Mucosa of stomach (tissue), 1 donor: Measurements from ENCODE around the gene CELSR1.

Source experiments
- H3K27me3 ChIP-seq: one replicate; pipeline ENCODE4 v1.7.0; 2013; ENCODE audit warnings: mild to moderate bottlenecking, low read length; ENCODE audit not compliant: control insufficient read depth, insufficient read depth
- H3K36me3 ChIP-seq: one replicate; pipeline ENCODE4 v1.7.0; 2013; ENCODE audit warnings: low read length; ENCODE audit not compliant: control insufficient read depth, insufficient read depth
- H3K4me1 ChIP-seq: one replicate; pipeline ENCODE4 v1.7.0; 2013; ENCODE audit warnings: mild to moderate bottlenecking, low read length; ENCODE audit not compliant: control insufficient read depth, insufficient read depth
- H3K4me3 ChIP-seq: one replicate; pipeline ENCODE4 v1.7.0; 2013; ENCODE audit warnings: low read length
- H3K9ac ChIP-seq: one replicate; pipeline ENCODE4 v1.7.0; 2013; ENCODE audit warnings: mild to moderate bottlenecking, low read length, moderate library complexity
- H3K9me3 ChIP-seq: one replicate; pipeline ENCODE4 v1.7.0; 2013; ENCODE audit warnings: mild to moderate bottlenecking, low read length, moderate library complexity; ENCODE audit not compliant: control insufficient read depth
- donor health status: Pancreatic carcinoma.

CELSR1 gene

DNA sequence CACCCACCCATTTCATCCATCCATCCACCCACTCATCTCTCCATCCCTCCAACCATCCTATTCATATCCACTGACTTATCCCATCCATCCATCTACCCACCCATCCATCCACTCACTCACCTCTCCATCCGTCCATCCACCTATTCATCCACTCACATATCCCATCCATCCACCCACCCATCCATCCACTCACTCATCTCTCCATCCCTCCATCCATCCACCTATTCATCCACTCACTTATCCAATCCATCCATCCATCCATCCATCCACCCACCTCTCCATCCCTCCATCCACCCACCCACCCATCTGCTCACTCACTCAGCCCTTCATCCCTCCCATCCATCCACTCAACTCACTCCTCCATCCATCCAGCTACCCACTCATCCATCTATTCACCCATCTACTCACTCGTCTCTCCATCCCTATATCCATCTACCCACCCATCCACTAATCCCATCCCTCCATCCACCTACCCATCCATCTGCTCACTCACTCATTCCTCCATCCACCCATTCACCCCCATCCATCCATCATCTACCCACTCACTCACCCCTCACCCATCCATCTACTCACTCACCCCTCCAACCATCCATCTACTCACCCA is 165.7 kb downstream of the CELSR1 start:
- Histone ChIP-seq H3K4me1 (peaks cover 59% of the 10 kb centered on the region), H3K36me3 (no peaks in the 10 kb centered on the region), H3K4me3 (no peak overlapping the region), H3K27me3 (no peaks in the 10 kb centered on the region), H3K9me3 (no peaks in the 10 kb centered on the region), H3K9ac (no peak overlapping the region)

DNA sequence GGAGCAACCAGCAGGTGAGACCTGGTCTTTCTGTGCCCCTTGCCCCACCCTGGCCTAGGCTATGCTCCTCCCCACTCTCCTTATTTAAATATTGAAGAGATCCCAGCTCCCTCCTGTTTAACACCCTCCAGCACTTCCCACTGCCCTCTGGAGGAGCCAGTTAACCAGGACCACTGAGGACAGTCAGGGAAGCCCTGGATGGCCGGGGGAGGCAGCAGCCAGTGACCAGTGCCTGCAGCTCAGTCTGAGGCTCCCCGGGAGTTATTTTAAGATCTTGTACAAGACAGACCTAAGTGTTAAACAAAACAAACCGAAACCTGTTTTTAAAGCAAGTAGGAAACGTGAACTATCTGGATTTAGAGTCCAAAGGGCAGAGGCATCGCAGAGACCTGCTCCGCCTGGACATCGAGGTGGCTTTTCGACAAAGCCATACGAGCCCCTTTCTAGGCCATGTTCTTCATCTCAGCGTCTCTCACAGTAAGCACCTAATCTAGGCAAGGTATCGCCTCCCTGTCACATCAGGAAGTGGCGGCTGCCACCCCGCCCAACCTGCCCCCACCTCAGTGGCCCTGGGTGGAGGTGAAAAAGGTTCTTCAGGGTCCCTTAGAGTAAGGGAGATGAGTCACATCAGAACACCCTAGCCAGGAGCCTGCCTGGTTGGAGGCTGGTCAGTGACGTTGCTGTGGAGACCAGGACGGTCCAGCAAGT is 166.7 kb downstream of the CELSR1 start:
- Histone ChIP-seq H3K9me3 (no peaks in the 10 kb centered on the region), H3K27me3 (no peaks in the 10 kb centered on the region), H3K4me1 (peaks cover 52% of the 10 kb centered on the region), H3K36me3 (no peaks in the 10 kb centered on the region), H3K4me3 (no peak overlapping the region), H3K9ac (peak overlapping the region; percentile 33)

DNA sequence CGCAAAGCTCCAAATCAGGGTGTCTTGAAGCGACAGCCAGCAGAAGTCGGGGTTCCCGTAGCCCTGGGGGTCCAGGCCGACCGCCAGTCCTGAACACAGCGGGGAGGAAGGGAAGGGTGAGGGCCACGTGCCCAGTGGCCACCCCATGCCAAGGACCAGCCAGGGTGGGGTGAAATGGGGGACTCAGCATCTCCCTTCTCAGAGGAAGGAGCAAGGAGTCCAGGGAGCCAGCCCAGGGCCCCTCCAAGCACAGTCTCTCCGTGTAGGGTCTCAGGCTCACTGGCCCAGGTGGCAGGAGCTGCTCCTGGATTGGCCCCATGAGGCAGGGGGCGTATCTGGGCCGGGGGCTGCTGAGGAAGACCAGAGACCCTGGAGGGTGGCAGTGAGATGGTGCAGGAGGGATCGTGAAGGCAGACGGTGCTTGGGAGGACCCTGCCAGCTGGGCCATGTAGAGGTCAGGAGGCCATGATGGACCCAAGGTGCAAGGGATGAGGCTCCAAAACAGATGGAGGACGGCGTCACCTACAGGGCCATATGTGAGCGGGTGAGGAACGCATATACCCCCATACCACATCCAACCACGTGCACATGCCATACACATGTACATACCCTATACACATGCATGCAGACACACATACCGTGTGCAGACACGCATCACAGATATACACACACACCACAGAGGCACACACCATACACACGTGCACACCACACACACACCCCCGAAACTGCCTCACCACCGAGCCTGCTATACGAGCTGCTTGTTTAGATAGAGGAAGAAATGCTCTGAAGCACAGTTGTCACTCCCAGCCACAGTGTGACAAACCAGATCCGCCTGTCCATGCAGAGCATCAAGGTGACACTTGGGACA is 167.5 kb downstream of the CELSR1 start:
- H3K9ac ChIP-seq: peak overlapping the region; percentile 33
- H3K4me1 ChIP-seq: peaks cover 45% of the 10 kb centered on the region
- H3K9me3 ChIP-seq: no peaks in the 10 kb centered on the region
- H3K27me3 ChIP-seq: no peaks in the 10 kb centered on the region
- H3K4me3 ChIP-seq: no peak overlapping the region
- peaks cover 3% of the 10 kb centered on the region for H3K36me3 ChIP-seq

DNA sequence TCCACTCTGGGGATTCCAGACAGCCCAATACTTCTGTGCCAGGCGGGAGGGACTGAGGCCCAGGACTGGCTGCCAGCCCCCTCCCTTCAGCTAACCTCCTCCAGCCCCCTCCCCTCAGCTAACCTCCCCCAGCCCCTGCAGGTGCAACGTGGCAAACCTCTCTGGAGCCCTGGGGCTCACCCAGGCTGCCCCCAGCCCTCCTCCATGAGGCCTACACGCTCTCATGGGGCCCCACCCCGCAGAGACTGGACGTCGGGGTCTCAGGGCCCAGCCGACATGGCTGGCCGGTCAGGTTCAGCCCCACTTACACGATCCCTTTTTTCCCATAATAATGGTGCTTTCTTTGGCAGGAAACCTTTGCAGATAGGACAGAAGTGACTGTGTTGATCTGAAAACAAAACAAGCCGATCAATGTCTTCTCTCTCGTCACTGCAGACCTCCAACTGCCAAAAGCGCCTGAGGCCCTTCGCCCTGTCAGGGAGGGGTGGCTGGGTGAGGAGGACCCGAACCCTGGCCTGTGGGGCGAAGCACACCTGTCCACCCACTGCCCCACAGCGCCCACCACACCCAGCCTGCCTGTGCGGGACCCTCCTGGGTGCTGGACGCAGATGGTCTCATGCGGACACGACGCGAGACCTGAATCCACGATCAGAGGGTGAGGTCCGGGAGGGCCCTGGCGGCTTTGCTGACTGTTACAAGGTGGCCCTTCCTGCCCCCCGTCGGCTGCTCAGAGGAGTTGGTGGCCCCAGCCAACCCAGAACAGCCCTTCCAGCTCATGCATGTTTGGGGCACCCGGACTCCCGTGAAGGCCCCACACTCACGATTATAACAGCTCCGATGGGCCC is 168.3 kb downstream of the CELSR1 start:
- H3K4me3 ChIP-seq: no peak overlapping the region
- H3K4me1 ChIP-seq: peaks cover 36% of the 10 kb centered on the region

DNA sequence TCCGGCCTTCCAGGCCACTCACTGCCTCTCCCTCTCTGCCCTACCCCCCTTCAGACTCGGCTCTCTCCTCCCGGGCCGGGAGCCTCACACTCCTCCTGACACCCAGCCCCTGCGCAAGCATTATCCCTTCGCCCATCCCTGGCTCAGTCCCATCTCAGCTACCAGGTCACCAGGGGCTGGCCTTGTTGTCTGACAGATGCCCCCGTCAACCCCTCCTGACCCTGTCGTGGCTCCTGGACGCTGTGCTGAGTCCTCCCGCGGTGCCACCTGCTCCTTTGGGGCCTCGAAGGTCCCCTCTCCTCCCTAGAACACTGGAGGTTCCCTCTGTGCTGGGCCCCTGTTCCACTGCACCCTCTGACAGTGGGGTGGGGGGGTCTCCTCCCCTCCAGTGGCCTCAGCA is 169.0 kb downstream of the CELSR1 start:
- Histone ChIP-seq H3K9ac (no peak overlapping the region), H3K4me3 (no peak overlapping the region)

More for the DNA sequence above, 168.3 kb downstream of the CELSR1 start:
- Histone ChIP-seq H3K9me3 (no peaks in the 10 kb centered on the region), H3K36me3 (peaks cover 3% of the 10 kb centered on the region), H3K27me3 (no peaks in the 10 kb centered on the region), H3K9ac (no peak overlapping the region)

DNA sequence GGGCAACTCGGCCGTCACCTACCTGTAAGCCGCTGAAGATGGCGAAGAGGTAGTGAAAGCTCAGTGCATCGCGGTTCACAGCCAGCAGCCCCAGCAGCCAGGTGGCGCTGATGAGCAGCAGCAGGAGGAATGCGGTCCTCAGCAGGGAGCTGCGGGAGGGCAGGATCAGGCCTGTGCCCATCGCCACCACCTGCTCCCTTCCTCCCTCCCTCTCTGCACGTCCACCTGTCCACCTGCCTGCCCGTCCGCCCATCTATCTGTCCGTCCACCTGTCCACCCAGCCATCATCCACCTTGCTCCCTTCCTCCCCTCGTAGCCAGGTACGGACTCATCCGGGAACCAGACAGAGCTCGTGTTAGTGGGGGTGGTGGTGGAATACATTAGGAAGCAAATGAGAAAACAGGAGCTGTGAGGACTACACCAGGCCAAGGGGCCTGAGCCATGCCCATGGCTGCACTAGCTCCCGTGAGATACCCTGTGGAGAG is 169.7 kb downstream of the CELSR1 start:
- Histone ChIP-seq H3K36me3 (peaks cover 3% of the 10 kb centered on the region), H3K27me3 (no peaks in the 10 kb centered on the region), H3K4me3 (no peak overlapping the region), H3K9ac (no peak overlapping the region), H3K9me3 (no peaks in the 10 kb centered on the region), H3K4me1 (peaks cover 25% of the 10 kb centered on the region)

More for the DNA sequence above, 169.0 kb downstream of the CELSR1 start:
- no peaks in the 10 kb centered on the region for H3K9me3 ChIP-seq
- H3K36me3 ChIP-seq: peaks cover 3% of the 10 kb centered on the region
- H3K27me3 ChIP-seq: no peaks in the 10 kb centered on the region
- peaks cover 30% of the 10 kb centered on the region for H3K4me1 ChIP-seq

DNA sequence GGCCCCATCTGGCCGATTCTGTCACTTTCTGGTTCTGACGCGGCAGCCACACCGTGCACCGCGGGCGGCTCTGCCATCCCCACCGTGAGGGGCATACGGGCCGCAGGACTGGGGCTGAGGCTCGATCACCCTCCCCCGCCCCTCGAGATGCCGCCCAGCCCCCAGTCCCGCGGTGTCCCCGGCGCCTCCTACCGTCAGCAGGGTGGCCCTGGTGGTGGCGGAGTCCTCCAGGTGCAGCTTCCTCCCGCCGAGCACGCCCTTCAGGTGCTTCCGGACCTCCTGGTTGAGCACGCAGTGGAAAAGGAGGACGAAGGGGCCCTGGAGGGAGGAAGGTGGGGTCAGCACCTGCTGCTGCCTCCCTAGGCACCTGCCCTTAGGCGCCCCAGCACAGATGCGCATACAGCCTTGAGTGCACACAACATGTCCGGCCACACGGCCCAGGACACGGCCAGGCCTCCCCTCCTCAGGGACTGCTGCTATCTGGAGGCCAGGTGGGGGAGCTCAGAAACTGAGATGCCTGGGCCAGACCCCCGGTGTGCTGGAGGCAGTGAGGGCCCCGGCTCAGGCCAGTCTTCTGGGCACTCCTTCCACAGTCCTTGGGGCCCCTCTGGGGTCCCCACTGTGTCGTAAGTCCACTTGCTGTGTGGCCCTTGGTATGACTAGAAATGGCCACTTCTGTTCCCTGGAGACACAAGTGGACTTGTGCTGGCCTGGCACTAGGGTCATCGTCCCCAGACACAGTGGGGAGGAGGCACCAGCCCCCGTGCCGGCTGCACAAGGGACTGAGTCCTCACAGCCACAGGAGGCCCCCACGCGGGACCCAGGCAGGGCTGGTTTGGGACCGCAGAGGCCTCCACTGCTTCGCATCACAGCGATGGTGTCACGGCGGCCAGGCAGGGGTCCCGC is 170.4 kb downstream of the CELSR1 start:
- H3K4me3 ChIP-seq: no peak overlapping the region
- H3K36me3 ChIP-seq: peaks cover 3% of the 10 kb centered on the region
- no peaks in the 10 kb centered on the region for H3K27me3 ChIP-seq
- H3K4me1 ChIP-seq: peaks cover 21% of the 10 kb centered on the region
- no peak overlapping the region for H3K9ac ChIP-seq
- no peaks in the 10 kb centered on the region for H3K9me3 ChIP-seq

- Histone ChIP-seq H3K9me3 (no peaks in the 10 kb centered on the region), H3K4me3 (no peak overlapping the region)
Measured at GRCh38 chr22:46366327-46366731, 171.1 kb downstream of the CELSR1 start.

GRCh38 chr22:46365166-46365624 is 172.2 kb downstream of the CELSR1 start:
- no peaks in the 10 kb centered on the region for H3K9me3 ChIP-seq
- H3K36me3 ChIP-seq: peaks cover 3% of the 10 kb centered on the region
- H3K4me1 ChIP-seq: peaks cover 8% of the 10 kb centered on the region
- no peak overlapping the region for H3K4me3 ChIP-seq
- H3K27me3 ChIP-seq: no peaks in the 10 kb centered on the region
- no peak overlapping the region for H3K9ac ChIP-seq

More at GRCh38 chr22:46366327-46366731, 171.1 kb downstream of the CELSR1 start:
- Histone ChIP-seq H3K27me3 (no peaks in the 10 kb centered on the region), H3K9ac (no peak overlapping the region), H3K4me1 (peaks cover 19% of the 10 kb centered on the region), H3K36me3 (peaks cover 3% of the 10 kb centered on the region)

DNA sequence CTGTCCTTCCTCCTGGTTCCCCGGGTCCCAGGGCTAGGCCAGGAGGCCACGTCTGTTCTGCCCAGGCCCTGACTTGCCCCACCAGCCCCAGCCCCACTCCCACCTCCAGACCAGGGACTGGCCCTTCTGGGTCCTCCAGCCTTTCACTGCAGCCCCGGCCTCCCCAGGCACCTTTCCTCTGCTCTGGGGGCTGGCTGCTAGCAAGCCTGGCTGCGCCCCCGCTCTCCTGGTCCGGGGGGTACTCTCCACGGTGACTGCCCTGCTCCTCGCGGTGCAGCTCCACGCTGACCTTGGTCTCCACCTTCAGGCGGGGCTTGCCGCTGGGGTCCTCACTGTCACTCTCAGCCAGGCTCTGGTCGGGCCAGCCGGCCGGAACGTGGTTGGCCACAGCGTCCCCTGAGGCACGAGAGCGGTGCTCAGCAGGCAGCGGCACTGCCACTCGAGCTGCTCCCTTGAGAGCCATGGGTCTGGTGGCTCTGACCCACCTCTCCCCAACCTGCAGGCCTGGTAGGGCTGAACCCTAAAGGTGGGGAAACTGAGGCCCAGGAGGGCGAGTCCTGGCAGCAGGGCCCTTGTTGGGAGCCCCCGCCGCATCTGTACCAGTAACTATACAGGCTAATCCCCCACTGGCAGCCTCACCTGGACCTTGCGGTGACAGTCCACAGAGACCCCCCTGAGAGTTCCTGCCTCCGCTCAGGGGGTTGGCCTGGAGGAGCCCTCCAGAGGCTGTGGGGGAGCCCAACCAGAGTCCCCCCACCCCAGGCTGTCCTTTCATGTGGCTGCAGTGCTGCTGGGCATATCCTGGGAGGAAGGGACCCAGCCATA is 172.9 kb downstream of the CELSR1 start:
- Histone ChIP-seq H3K9ac (no peak overlapping the region), H3K9me3 (no peaks in the 10 kb centered on the region), H3K36me3 (peaks cover 3% of the 10 kb centered on the region), H3K27me3 (no peaks in the 10 kb centered on the region), H3K4me1 (peaks cover 2% of the 10 kb centered on the region), H3K4me3 (no peak overlapping the region)
